ENCODE results near the gene FAM124A.

- TF ChIP-seq CTCF (IDR thresholded peaks at IDR 0.05; ENCODE audit: control extremely low read depth in 1 of 3, insufficient read depth in 1 of 3, low read depth in 1 of 3, low read length in 3 of 3) = no peak
- no peak for TF ChIP-seq EZH2 (IDR thresholded peaks at IDR 0.05; ENCODE audit: low read depth, low read length, severe bottlenecking)
- TF ChIP-seq ATF3 (IDR thresholded peaks at IDR 0.05; ENCODE audit: insufficient read depth, low read depth, low read length) = no peak
- no peak for TF ChIP-seq ATF2 (IDR thresholded peaks at IDR 0.05; ENCODE audit: low read length)
- TF ChIP-seq, protein P1, sequence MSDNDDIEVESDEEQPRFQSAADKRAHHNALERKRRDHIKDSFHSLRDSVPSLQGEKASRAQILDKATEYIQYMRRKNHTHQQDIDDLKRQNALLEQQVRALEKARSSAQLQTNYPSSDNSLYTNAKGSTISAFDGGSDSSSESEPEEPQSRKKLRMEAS (IDR thresholded peaks at IDR 0.05) = no peak
- no peak for TF ChIP-seq GABPA (IDR thresholded peaks at IDR 0.05; ENCODE audit: borderline replicate concordance, insufficient read depth, low read length)
- TF ChIP-seq CEBPB (IDR thresholded peaks at IDR 0.05; ENCODE audit: low read depth, low read length) = no peak
- TF ChIP-seq SP1 (IDR thresholded peaks at IDR 0.05; ENCODE audit: low read depth, low read length) = no peak
- no peak for TF ChIP-seq TAF1 (IDR thresholded peaks at IDR 0.05; ENCODE audit: low read depth, low read length)
- no peak for TF ChIP-seq EP300 (IDR thresholded peaks at IDR 0.05; ENCODE audit: borderline replicate concordance in 1 of 2, low read depth in 2 of 2, low read length in 2 of 2)
- TF ChIP-seq SP2 (IDR thresholded peaks at IDR 0.05; ENCODE audit: low read length) = no peak
These were observed 109.2 kb downstream of the FAM124A start for GRCh38 chr13:51331354-51331861.

Measured in H1 (cell line).